GM18502 (cell line): ENCODE results near the gene TMEM161B.
"Not testable (repeated sequence)": the region's sequence is repeated elsewhere in the genome, so short reads cannot be mapped to it uniquely, and the experiment has no call there.

ENCODE experiments used
- ATAC-seq: cut with Tn5 transposase; IDR thresholded peaks from one replicate; pipeline ENCODE4 v1.9.1; 2021; ENCODE audit warnings: mild to moderate bottlenecking; ENCODE audit not compliant: unreplicated experiment, poor library complexity

Gene TMEM161B

DNA sequence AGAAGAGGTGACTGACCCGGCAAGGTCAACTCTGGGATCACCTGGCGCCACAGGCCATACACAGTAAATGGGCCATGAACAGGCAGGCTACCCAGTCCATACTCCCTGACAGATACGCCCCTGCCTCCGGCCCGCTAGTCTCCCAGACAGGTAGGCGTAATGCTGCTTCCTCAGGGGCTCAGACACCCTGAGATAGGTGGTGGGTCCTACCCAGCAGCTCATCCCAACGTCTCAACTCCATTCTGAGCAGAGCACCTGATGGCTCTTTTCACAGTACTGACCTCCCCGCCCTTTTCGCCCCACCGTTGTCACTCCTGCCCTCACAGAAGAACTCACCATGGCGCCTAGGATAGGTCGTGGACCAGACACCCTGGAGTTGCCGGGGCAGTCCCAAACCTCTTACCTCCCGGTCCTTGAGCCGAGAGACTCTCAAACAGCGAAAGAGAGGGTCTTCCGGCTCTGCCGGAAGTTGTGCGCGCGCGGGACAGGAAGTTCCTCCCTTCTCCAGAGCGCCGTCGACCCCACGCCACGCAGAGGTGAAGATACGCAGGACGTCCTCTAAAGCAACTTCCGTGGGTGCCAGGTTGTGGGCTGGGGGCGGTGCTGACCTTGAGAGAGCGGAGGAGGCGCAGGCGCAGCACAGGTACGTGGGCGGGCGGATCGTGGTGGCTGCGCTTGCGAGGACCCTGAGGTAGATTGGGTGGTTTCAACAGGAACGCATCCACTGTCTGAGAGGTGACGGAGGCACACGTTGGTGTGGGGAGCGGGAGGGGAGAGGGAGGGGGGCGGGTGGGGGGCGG is at the start of gene TMEM161B:
Gene TMEM161B (minus strand): TSS at position 461 of the 800 bp plus-strand sequence. CDS start 122 bp downstream, at position 339.
- peak; percentile 99 for ATAC-seq

DNA sequence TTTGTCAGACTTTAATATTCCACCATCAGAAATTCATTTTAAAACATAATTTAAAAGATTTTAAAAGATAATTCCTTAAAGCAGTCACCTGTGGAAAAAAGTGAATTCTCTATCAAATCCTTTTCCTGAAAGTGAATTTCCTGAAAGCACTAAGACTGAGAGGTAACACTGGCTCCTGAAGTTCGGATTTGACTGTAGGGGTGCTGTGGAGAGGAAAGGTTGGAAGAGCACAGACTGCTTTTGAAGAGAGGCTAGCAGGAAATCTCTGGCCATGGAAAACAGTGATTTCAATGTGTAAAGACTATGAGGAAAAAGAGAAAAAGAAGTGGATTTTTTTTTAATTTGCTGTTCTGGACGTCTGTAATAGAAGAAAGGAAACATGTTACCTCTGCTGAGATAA is 35.7 kb upstream of the TMEM161B start:
- ATAC-seq = no peak

DNA sequence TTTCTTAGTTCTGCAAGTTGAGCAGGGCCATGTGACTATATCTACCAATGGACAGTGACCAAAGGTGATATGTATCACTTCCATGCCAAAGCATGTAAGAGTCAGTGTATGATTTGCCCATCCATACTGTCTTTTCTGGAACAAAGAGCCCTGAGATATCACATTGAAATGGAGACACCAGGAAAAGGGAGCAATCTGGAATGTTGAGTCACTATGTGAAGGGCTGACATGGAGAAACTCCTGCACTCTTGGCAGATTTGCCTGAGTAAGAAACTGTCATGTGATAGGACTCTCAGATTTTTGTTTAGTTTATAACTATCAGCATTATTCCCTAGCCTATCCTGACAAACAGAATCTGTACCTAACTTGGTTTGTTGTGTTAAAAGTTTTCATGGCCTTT is 29.8 kb upstream of the TMEM161B start:
- ATAC-seq = no peak

DNA sequence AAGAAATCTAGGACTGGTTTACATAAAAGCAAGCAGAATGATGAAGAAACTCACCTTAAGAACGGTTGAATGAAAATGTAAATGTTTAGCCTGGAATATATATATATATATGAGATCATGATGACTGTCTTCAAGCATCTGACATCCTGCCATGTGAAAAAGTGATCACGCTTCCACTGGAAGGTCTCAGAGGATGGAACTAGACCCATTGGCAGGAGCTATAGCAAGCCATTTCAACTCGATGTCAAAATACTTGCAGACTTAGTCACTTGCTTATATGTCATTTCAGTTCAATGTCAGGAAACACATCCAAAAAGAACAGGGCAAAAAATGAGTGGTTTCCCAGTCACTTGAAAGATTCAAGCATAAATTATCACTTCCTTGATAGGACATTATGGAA is 22.2 kb upstream of the TMEM161B start:
- ATAC-seq = no peak

DNA sequence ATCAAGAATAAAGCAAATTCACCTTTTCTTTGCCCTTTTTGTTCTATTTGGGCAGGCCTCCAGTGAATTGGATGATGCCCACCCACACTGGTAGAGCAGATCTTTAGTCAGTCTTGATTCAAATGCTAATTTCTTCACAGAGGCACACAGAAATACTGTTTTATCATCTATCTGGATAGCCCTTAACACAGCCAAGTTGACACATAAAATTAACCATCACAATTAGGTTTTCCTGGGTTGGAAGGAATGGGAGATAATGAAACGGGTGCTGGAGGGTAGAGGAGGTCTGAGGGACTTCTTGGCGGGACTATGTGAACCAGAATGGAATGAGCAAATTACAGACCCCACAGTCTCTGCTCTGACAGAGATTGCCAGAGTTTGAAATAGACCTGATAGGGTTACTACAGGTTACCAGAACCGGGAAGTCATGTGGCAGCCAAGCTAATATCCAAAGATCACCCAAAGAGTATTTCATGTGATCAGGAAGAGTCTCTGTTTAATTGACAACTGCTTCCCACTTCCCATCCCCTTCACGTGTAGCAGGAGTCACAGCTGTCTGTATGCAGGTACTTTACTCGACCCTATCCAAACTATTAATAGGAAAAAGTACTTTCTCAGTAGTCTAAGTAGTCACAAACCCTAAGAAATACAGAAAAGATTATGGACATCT is 20.0 kb upstream of the TMEM161B start:
- ATAC-seq = no peak

DNA sequence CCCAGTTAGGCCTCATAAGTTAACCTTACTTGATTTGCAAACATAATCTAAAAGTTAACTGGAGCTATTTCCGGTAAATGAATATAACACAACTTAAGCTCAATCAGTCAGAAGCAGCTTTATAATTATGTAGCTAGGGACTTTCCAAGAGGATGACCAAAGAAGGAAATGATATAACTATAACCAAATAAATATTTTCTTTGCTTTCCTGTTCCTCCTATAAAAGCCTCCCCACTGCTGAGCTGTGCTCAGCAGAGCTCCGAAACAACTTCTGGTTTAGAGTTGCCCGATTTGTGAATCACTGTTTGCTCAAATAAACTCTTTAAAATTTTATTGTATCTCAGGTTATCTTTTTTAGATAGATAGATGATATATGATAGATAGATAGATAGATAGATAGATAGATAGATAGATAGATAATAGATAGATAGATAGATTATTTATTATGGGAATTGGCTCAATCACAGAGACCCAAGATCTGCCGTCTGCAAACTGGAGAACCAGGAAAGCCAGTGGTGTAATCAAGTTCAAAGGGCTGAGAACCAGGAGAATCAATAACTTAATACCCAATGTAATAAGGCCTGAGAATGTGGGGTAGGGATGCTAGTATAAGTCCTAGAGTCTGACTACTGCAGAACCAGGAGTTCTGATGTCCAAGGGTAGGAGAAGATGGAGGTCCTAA is 19.3 kb upstream of the TMEM161B start:
- ATAC-seq = no peak

DNA sequence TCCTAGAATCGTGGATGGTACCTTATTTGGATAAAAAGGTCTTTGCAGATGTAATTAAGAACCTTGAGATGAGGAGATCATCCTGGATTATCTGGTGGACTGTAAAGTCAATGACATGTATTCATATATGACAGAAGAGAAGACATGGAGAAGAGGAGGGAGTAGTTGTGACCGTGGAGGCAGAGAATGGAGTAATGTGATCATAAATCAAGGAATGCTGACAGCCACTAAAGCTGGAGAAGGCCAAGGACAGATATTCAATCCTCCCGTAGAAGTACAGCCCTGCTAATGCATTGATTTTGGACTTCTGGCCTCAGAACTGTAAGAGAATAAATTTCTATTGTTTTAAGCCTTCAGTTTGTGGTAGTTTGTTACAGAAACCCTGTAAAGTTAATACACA is 18.7 kb upstream of the TMEM161B start:
- ATAC-seq = no peak

DNA sequence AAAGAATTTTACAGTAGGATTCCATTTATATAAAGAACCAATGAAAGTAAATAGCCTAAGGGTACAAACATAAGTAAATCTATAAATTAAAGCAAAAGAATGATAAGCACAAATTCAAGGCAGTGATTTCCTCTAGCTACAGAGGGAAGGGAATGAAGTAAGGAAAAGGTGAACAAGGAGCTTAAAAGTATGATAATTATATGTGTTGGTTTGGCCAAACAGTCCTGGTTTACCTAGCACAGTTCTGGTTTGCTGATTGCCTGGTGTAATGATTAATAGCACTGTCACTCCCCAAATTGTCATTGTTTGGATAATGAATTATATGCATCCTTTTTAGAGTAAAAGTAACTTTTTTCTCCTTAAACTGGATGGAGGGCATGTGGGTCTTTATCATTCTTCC is 15.0 kb upstream of the TMEM161B start:
- no peak for ATAC-seq

DNA sequence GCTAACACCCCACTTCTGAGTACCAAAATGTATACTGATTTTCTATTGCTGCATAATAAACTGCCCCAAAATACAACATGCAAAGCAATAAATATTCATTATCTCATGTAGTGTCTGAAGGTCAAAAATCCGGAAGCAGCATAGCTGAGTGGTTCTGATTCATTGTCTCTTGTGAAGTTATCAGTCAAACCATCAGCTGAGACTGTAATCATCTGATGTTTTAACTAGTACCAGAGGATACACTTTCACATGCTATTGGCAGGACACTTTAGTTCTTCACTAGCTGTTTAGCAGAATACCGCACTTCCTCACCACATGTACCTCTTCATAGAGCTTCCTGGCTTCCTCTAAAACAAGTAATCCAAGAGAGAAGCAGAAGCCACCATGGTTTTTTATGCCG is 12.7 kb upstream of the TMEM161B start:
- no peak for ATAC-seq

DNA sequence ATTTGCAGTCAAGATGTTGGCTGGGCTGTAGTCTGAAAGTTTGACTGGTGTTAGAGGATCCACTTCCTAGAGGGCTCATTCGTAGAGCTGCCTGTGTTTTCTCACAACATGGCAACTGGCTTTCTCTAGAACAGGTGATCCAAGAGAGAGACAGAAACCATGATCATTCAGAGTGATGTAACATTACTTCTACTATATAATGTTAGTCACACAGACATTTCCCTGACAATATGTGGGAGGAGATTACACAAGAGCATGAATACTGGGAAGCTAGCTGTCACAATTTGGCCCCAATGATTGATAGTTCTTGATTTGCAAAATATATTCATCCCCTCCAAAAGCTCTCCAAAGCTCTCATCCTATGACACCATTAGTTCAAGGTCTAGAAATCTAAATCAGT is 10.9 kb upstream of the TMEM161B start:
- no peak for ATAC-seq

DNA sequence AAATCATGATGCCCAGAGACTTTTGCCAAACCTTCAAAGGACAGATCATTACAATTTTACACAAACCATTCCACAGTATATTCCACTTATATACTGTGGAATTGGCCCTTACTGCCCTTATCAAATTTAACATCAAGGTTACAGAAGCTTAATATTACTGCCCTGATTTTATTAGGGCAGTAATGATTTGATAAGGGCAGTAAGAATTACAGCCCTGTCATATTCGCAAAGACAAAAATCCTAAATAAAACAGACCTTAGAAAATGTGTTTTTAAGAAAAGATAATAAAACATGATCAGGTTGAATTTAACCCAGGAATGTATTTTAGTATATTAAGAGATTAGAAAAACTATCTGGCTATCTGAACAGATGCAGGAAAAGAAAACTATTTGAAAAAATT is 7.7 kb upstream of the TMEM161B start:
- ATAC-seq = no peak

DNA sequence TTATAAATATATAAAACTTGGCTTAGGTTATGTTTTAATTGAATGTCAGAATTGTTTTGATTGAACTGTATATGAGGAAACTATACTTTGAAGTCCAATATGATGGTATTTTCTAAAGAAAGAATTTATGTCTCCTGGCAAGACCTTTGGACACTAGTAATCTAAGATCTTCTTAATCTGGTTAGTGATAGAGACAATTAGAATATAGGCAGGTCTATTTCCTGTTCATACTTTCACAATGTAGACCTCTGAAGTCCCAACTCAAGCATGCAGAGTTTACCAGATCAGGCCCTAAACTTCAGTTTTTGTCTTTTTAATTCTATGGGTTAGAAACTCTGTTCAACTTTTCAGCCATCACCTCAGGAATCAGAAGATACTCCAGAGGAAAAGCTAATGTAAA is 6.9 kb upstream of the TMEM161B start:
- no peak for ATAC-seq

DNA sequence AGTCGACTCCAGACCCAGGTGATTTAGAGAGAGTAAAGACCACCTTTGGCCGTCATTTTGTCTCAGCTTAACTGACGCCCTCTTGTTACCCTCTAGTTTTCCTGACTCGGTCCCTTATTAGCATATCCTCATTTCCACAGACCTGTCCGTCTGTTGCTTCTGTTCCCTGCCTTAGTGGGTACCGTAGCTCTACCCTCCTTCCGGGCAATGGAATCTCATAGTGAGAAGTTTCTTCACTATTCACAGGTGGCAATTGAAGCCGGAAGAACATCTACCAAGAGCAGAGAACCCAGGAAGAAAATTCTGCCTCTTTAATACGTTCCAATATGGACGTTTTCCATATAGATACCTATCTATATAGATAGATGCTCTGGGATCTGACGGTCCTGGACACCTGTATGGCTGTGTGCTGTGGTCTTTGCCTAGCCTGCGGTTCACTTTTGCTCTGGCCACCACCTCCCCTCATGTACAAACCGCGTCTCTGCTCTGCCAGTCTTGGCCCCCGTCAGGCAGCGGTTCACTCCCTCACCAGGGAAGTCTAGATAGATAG is 652 bp upstream of the TMEM161B start:
- peak; percentile 23 for ATAC-seq

DNA sequence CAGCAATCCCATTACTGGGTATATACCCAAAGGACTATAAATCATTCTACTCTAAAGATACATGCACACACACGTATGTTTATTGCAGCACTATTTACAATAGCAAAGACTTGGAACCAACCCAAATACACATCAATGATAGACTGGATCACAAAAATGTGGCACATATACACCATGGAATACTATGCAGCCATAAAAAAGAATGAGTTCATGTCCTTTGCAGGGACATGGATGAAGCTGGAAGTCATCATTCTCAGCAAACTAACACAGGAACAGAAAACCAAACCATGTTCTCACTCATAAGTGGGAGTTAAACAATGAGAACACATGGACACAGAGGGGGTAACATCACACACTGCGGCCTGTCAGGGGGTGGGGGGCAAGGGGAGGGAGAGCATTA is 4.1 kb downstream of the TMEM161B start:
- ATAC-seq = not testable (repeated sequence)

DNA sequence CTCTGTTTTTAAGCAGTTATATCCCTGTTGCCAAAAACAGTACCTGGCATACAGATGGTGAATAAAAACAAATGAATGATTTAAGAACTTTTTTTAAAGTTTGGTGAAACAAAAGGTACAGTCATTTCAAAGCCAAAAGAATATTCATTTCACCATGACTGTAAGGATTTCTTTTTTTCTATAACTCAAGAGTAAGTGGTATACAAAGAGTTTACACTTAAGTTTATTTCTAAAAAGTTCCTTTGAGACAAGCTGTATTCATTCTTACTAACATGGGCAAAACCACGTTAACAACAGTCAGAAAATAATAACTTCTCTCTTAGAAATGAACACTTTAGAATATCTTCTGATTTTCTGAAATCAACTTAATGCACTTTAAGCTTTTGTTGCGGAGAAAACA is 5.3 kb downstream of the TMEM161B start:
- no peak for ATAC-seq

DNA sequence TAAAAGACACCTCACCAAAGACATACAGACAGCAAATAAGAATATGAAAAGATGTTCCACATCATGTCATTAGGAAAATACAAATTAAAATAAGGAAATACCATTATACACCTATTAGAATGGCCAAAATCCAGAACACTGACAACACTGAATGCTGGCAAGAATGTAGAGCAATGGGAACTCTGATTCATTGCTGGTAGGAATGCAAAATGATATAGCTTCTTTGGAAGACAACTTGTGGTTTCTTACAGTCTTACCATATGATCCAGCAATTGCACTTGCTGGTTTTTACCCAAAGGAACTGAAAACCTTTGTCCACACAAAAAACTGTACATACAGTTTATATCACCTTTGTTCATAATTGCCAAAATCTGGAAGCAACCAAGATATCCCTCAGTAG is 6.5 kb downstream of the TMEM161B start:
- ATAC-seq = no peak

DNA sequence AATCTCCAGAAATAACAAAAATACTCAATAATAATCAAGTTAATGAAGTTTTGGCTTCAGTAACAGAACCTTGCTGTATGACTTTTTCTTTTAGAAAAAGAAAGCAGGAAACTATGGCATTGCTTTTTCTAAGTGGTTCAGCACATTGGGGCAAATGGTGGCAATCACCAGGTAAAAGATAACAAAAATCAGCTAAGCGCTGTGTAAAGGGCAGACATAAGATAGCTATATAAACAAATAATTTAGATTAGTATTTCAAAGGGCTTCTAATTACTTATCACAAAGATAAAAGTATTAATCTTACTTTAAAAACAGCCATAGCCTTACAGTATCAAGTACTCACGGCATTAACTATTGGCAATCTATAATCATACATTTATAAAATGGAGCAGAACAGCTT is 10.0 kb downstream of the TMEM161B start:
- ATAC-seq = no peak

DNA sequence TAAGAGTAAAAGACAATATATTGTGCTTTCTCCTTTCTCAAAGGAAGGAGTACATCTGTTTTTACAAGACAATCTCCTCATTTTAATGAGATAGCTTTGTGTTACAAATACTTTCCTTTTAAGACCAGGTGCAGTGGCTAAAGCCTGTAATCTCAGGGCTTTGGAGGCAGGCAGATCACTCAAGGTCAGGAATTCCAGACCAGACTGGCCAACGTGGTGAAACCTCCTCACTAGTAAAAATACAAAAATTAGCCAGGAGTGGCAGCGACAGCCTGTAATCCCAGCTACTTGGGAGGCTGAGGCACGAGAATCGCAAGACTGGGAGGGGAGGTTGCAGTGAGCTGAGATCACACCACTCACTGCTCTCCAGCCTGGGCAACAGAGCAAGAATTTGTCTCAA is 11.8 kb downstream of the TMEM161B start:
- no peak for ATAC-seq

DNA sequence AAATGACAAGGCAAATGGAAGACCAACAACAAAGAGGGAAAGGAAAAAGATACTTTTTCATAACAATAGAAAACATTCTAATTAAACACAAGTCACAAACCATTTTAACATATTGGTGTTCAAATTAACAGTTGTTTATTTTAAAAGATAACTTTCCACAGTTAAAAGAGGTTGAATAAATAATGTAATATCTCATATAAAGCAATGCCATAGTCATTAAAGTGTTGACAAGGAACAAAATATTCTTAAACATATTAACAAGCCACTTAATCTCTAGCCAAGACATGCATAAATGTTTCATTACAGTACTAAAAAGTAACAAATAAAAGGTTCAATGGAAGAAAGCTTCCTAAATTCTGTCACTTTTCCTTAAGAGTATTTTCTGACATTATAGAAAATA is 12.6 kb downstream of the TMEM161B start:
- ATAC-seq = no peak

DNA sequence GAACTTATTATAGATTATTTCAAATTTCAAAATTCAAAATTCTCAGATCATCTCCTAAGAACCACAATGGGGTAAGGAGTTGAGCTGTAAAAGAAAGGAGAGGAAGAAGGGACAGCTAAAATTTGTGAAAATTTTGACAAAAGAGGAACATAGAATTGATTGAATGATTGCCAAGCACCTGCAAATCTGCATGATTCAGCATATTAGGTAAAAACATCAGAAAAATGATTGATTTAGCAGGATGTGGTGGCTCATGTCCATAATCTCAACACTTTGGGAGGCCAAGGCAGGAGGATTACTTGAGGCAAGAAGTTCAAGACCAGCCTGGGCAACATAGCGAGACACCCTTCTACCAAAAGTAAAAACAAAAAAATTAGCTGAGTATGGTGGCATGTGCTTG is 14.3 kb downstream of the TMEM161B start:
- ATAC-seq = no peak

DNA sequence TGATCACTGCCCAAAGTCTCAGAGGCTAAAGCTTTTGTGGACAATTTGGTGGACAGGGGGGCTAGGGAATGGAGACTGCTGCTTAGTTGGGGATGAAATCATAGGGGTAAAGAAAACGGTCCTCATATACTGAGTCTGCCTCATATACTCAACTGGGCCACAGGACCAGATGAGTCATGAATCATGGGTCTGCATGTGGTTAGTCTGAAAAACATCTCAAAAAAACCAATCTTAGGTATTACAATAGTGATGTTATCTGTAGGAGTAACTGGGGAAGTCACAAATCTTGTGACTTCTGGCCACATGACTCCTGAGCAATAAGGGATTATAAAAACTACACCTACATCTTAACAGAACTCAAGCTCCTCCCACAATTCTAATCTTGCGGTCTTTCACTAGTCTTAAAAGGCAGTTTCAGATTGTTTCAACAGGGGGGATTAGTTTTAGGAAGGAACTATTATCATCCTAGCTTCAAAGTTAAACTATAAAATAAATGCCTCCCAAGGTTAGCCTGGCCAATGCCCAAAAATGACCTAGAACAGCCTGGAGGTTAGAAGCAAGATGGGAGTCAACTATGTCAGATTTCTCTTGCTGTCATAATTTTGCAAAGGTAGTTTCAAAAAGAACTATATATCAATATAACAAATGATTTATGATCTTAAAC is 17.5 kb downstream of the TMEM161B start:
- ATAC-seq = peak; percentile 66
